Neural progenitor cell (in vitro differentiated cells): ENCODE data around the gene IGLON5. TPM values are rescaled to one million over a fixed set of nuclear protein-coding genes. Genes with fewer than 3 reads are reported as not detected.

Experiments used
- DNase-seq: peaks from one replicate; pipeline ENCODE4 v3.0.0-alpha.2; 2016; ENCODE audit warnings: low spot score
- H2AFZ ChIP-seq: fragments of 200-600 bp; sonication (generic); replicated peaks from 2 replicates; pipeline ENCODE4 v1.6.1; 2016; ENCODE audit warnings: antibody characterized with exemption
- H3F3A ChIP-seq: fragments of 200-600 bp; sonication (generic); 2 replicates; pipeline ENCODE4 v1.6.1; 2016; ENCODE audit warnings: antibody characterized with exemption, low read depth
- H3K27ac ChIP-seq: fragments of 200-600 bp; sonication (generic); 2 replicates; pipeline ENCODE4 v1.5.1; 2016; ENCODE audit warnings: mild to moderate bottlenecking
- H3K27me3 ChIP-seq: fragments of 200-600 bp; sonication (generic); 2 replicates; pipeline ENCODE4 v1.6.1; 2016; ENCODE audit warnings: mild to moderate bottlenecking, moderate library complexity
- H3K36me3 ChIP-seq: fragments of 200-600 bp; sonication (generic); 2 replicates; pipeline ENCODE4 v1.5.1; 2016
- H3K4me1 ChIP-seq: fragments of 200-600 bp; sonication (generic); 2 replicates; pipeline ENCODE4 v1.6.1; 2016; ENCODE audit warnings: mixed run types
- H3K4me2 ChIP-seq: fragments of 200-600 bp; sonication (generic); 2 replicates; pipeline ENCODE4 v1.6.1; 2016
- H3K4me3 ChIP-seq: fragments of 200-600 bp; sonication (generic); 2 replicates; pipeline ENCODE4 v1.5.1; 2016
- H3K79me2 ChIP-seq: fragments of 200-600 bp; sonication (generic); 2 replicates; pipeline ENCODE4 v1.6.1; 2016; ENCODE audit warnings: low read depth
- H3K9ac ChIP-seq: fragments of 200-600 bp; sonication (generic); 2 replicates; pipeline ENCODE4 v1.6.1; 2016
- H3K9me3 ChIP-seq: fragments of 200-600 bp; sonication (generic); 2 replicates; pipeline ENCODE4 v1.5.1; 2016; ENCODE audit warnings: low read depth
- H4K20me1 ChIP-seq: fragments of 200-600 bp; sonication (generic); 2 replicates; pipeline ENCODE4 v1.6.1; 2016; ENCODE audit warnings: low read depth
- H3K27ac Mint-ChIP-seq: 3 replicates; pipeline ENCODE4 v1.8.0; 2021; ENCODE audit warnings: mixed read lengths
- H3K27me3 Mint-ChIP-seq: 2 replicates; pipeline ENCODE4 v1.8.0; 2022; ENCODE audit warnings: low read depth, mild to moderate bottlenecking, inconsistent platforms, moderate library complexity, mixed read lengths; ENCODE audit not compliant: insufficient read depth
- H3K36me3 Mint-ChIP-seq: 3 replicates; pipeline ENCODE4 v1.8.0; 2021; ENCODE audit warnings: mixed read lengths
- H3K4me1 Mint-ChIP-seq: 3 replicates; pipeline ENCODE4 v1.8.0; 2021; ENCODE audit warnings: mixed read lengths
- H3K4me3 Mint-ChIP-seq: 3 replicates; pipeline ENCODE4 v1.8.0; 2021; ENCODE audit warnings: mild to moderate bottlenecking, moderate library complexity, mixed read lengths
- H3K9me3 Mint-ChIP-seq: 3 replicates; pipeline ENCODE4 v1.8.0; 2020; ENCODE audit warnings: mixed read lengths
- CTCF ChIP-seq: fragments of 200-600 bp; sonication (generic); IDR thresholded peaks from 2 replicates; pipeline ENCODE4 v1.5.1; 2017; ENCODE audit warnings: antibody characterized with exemption, mild to moderate bottlenecking
- EZH2 ChIP-seq: fragments of 200-600 bp; sonication (generic); IDR thresholded peaks from 2 replicates; pipeline ENCODE4 v1.6.1; 2017; ENCODE audit warnings: antibody characterized with exemption, mild to moderate bottlenecking, moderate library complexity
- EZH2phosphoT487 ChIP-seq: fragments of 200-600 bp; sonication (generic); IDR thresholded peaks from 2 replicates; pipeline ENCODE4 v1.6.1; 2017; ENCODE audit warnings: antibody characterized with exemption
- total RNA-seq: library from RNA; depleted of rRNA; stranded (reverse); fragments of >200 nt; gene quantifications from 2 replicates; pipeline ENCODE4 v1.2.3, GENCODE V29; 2015; ENCODE audit warnings: low replicate concordance

Gene IGLON5
- total RNA-seq, 1 donor from 2014 or later = 5.4 TPM

GRCh38 chr19:51352783-51353360 lies 41.4 kb downstream of the IGLON5 start:
- Histone ChIP-seq H3K4me1 (peaks cover 13% of the 10 kb centered on the region), H3K4me3 (no peak overlapping the region), H3K27me3 (no peaks in the 10 kb centered on the region), H3K27ac (no peak overlapping the region), H3K9me3 (no peaks in the 10 kb centered on the region), H3K9ac (no peak overlapping the region), H2AFZ (no peak overlapping the region), H3F3A (peaks cover 13% of the 10 kb centered on the region), H4K20me1 (no peaks in the 10 kb centered on the region), H3K4me2 (no peak overlapping the region), H3K79me2 (no peaks in the 10 kb centered on the region), H3K36me3 (no peaks in the 10 kb centered on the region)
- Mint-ChIP-seq H3K4me1 (peaks cover 21% of the 10 kb centered on the region), H3K4me3 (no peak overlapping the region), H3K27ac (no peak overlapping the region), H3K36me3 (peaks cover 5% of the 10 kb centered on the region), H3K9me3 (no peaks in the 10 kb centered on the region), H3K27me3 (peaks cover 4% of the 10 kb centered on the region)
- TF ChIP-seq EZH2 (no peak), EZH2phosphoT487 (no peak), CTCF (no peak)
- no peak for DNase-seq

- Mint-ChIP-seq H3K27me3 (peaks cover 4% of the 10 kb centered on the region), H3K36me3 (peaks cover 5% of the 10 kb centered on the region), H3K9me3 (no peaks in the 10 kb centered on the region), H3K4me1 (peaks cover 22% of the 10 kb centered on the region), H3K4me3 (peak overlapping the region; percentile 80), H3K27ac (peak overlapping the region; percentile 98)
- Histone ChIP-seq H3K9ac (no peak overlapping the region), H3K27me3 (no peaks in the 10 kb centered on the region), H3K4me3 (peak overlapping the region; percentile 29), H3K79me2 (no peaks in the 10 kb centered on the region), H3F3A (peaks cover 13% of the 10 kb centered on the region), H3K9me3 (no peaks in the 10 kb centered on the region), H3K27ac (peak overlapping the region; percentile 78), H3K36me3 (no peaks in the 10 kb centered on the region), H4K20me1 (no peaks in the 10 kb centered on the region), H3K4me2 (peak overlapping the region; percentile 77), H3K4me1 (peaks cover 13% of the 10 kb centered on the region), H2AFZ (no peak overlapping the region)
- peak; percentile 56 for DNase-seq
- TF ChIP-seq EZH2 = no peak
- TF ChIP-seq EZH2phosphoT487 = no peak
- TF ChIP-seq CTCF = no peak
Observed at GRCh38 chr19:51354103-51354741, 42.8 kb downstream of the IGLON5 start.

GRCh38 chr19:51354742-51355148 lies 43.3 kb downstream of the IGLON5 start:
- Histone ChIP-seq H4K20me1 (no peaks in the 10 kb centered on the region), H3K36me3 (no peaks in the 10 kb centered on the region), H2AFZ (peak overlapping the region; percentile 12), H3K9me3 (no peaks in the 10 kb centered on the region), H3F3A (peaks cover 13% of the 10 kb centered on the region), H3K27ac (peak overlapping the region; percentile 78), H3K4me1 (peaks cover 13% of the 10 kb centered on the region), H3K9ac (no peak overlapping the region), H3K4me3 (peak overlapping the region; percentile 29), H3K27me3 (no peaks in the 10 kb centered on the region), H3K79me2 (no peaks in the 10 kb centered on the region), H3K4me2 (peak overlapping the region; percentile 77)
- no peak for TF ChIP-seq CTCF
- no peak for TF ChIP-seq EZH2phosphoT487
- TF ChIP-seq EZH2 = no peak
- peaks cover 5% of the 10 kb centered on the region for H3K36me3 Mint-ChIP-seq
- DNase-seq = peak; percentile 94
- no peaks in the 10 kb centered on the region for H3K9me3 Mint-ChIP-seq
- H3K4me1 Mint-ChIP-seq = peaks cover 25% of the 10 kb centered on the region
- H3K27ac Mint-ChIP-seq = peak overlapping the region; percentile 84
- H3K27me3 Mint-ChIP-seq = peaks cover 6% of the 10 kb centered on the region
- peak overlapping the region; percentile 80 for H3K4me3 Mint-ChIP-seq
